ENCODE measurements around the gene CX3CL1.

Gene CX3CL1

DNA sequence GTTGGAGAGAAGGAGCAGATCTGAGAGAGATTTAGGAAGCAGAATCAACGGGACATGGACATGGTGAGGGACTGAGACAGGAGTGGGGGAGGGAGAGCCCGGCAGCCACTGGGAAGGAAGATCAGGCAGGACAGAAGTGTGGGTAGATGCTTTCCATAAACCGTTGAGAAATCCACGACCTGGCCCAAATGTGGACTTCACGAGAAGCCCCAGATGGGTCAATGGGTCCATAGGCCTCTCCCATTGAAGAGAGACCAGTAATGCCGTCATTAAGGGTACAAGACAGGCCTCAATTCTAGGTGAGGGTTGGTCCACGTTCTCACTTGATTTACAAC is 14.2 kb upstream of the CX3CL1 start:
- DNase-seq (ENCODE audit: extremely low read depth, insufficient read length): no peak
- Histone ChIP-seq H3K36me3 (ENCODE audit: control insufficient read depth, insufficient read depth, low read length) (peaks cover 3% of the 10 kb centered on the region), H3K4me3 (replicated peaks; ENCODE audit: low read depth, low read length) (no peak overlapping the region), H3K27me3 (replicated peaks; ENCODE audit: control insufficient read depth, insufficient read depth, low read length) (no peaks in the 10 kb centered on the region)
- TF ChIP-seq, protein P1, sequence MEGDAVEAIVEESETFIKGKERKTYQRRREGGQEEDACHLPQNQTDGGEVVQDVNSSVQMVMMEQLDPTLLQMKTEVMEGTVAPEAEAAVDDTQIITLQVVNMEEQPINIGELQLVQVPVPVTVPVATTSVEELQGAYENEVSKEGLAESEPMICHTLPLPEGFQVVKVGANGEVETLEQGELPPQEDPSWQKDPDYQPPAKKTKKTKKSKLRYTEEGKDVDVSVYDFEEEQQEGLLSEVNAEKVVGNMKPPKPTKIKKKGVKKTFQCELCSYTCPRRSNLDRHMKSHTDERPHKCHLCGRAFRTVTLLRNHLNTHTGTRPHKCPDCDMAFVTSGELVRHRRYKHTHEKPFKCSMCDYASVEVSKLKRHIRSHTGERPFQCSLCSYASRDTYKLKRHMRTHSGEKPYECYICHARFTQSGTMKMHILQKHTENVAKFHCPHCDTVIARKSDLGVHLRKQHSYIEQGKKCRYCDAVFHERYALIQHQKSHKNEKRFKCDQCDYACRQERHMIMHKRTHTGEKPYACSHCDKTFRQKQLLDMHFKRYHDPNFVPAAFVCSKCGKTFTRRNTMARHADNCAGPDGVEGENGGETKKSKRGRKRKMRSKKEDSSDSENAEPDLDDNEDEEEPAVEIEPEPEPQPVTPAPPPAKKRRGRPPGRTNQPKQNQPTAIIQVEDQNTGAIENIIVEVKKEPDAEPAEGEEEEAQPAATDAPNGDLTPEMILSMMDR (IDR thresholded peaks at IDR 0.05; ENCODE audit: insufficient read depth, low read length, poor library complexity, severe bottlenecking): no peak

DNA sequence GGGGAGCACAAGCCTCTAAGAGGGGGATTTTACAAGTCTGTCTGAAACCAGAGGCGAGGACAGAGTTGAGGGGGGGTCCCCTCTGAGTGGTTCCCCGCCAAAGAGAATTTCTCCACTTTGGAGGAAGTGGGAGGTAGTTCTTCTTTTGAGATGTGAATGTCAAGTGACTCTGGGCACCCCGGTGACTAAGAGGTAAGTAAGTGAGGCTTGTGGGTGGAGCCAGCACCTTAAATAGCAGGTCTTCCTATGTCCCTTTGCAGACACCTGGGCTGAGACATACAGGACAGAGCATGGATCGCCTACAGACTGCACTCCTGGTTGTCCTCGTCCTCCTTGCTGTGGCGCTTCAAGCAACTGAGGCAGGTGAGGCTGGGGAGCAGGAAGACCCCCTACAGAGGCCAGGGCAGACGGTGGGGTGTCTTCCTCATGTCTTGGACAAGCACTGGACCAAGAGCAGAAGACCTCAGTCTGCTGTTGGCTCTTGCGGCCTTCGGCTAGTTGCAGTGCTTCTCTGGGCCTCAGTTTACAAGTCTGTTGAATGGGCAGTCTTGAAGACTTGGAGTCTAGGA is 13.7 kb upstream of the CX3CL1 start, which contains the start of gene CCL22:
CCL22 (plus strand) TSS at position 257 of the 569 bp plus-strand sequence; CDS start at position 291, 34 bp downstream.
- Histone ChIP-seq H3K27me3 (replicated peaks; ENCODE audit: control insufficient read depth, insufficient read depth, low read length) (no peaks in the 10 kb centered on the region), H3K4me3 (replicated peaks; ENCODE audit: low read depth, low read length) (peak within 1 kb of the TSS; percentile 69), H3K36me3 (ENCODE audit: control insufficient read depth, insufficient read depth, low read length) (peaks cover 4% of the 10 kb centered on the region)
- TF ChIP-seq, protein P1 (IDR thresholded peaks at IDR 0.05; ENCODE audit: insufficient read depth, low read length, poor library complexity, severe bottlenecking): no peak
- peak; percentile 52 for DNase-seq (ENCODE audit: extremely low read depth, insufficient read length)

DNA sequence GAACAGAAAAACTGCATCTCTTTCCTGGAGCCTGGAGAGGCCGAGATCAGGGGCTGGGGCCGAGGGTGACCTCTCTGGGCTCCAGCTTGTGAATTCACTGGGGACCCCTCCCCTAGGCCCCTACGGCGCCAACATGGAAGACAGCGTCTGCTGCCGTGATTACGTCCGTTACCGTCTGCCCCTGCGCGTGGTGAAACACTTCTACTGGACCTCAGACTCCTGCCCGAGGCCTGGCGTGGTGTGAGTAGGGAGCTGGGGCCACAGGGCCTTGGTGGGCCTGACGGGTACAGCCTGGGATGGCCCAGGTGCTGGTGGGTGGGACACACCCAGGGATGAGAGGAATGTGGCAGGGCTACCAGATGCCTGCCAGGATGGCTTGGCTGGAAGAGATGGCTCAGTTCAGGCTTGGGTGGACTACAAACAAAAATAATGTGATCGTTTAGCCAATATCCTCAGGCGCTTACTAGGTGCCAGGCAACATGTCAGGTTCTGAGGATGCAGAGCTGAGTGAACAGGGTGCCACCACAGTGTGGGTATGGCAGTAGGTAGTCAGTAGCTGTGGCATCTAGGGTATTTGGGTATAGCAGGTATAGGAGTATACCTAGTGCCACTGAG is 11.9 kb upstream of the CX3CL1 start:
- Histone ChIP-seq H3K4me3 (replicated peaks; ENCODE audit: low read depth, low read length) (peak overlapping the region; percentile 69), H3K27me3 (replicated peaks; ENCODE audit: control insufficient read depth, insufficient read depth, low read length) (no peaks in the 10 kb centered on the region), H3K36me3 (ENCODE audit: control insufficient read depth, insufficient read depth, low read length) (peaks cover 5% of the 10 kb centered on the region)
- no peak for DNase-seq (ENCODE audit: extremely low read depth, insufficient read length)
- TF ChIP-seq, protein P1 (IDR thresholded peaks at IDR 0.05; ENCODE audit: insufficient read depth, low read length, poor library complexity, severe bottlenecking): no peak

DNA sequence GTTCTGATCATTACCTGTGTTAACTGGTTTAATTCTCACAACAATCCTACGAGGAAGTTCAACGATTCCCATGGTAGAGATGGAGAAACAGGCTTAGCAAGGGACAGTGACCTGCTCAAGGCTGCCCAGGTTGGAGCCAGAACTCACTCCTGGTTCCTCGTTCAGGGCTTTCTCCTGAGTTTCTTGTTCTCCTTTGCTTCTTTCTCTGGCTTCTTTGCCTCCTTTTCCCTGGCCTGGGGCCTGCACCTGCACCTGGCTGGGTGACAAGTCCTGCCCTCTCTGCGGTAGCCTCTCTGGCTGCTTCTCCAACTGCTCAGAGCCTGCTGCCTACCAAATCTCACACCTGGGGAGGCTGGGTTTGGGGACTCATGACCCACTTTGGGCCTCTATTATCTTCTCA is 10.9 kb upstream of the CX3CL1 start:
- H3K36me3 ChIP-seq (ENCODE audit: control insufficient read depth, insufficient read depth, low read length): peaks cover 5% of the 10 kb centered on the region
- no peaks in the 10 kb centered on the region for H3K27me3 ChIP-seq (replicated peaks; ENCODE audit: control insufficient read depth, insufficient read depth, low read length)
- TF ChIP-seq, protein P1 (IDR thresholded peaks at IDR 0.05; ENCODE audit: insufficient read depth, low read length, poor library complexity, severe bottlenecking): no peak
- no peak for DNase-seq (ENCODE audit: extremely low read depth, insufficient read length)
- peak overlapping the region; percentile 37 for H3K4me3 ChIP-seq (replicated peaks; ENCODE audit: low read depth, low read length)

DNA sequence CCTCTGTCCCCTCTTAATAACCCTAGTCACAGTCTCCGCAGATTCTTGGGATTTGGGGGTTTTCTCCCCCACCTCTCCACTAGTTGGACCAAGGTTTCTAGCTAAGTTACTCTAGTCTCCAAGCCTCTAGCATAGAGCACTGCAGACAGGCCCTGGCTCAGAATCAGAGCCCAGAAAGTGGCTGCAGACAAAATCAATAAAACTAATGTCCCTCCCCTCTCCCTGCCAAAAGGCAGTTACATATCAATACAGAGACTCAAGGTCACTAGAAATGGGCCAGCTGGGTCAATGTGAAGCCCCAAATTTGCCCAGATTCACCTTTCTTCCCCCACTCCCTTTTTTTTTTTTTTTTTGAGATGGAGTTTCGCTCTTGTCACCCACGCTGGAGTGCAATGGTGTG is 8.1 kb upstream of the CX3CL1 start:
- peaks cover 5% of the 10 kb centered on the region for H3K36me3 ChIP-seq (ENCODE audit: control insufficient read depth, insufficient read depth, low read length)
- DNase-seq (ENCODE audit: extremely low read depth, insufficient read length): no peak
- no peak overlapping the region for H3K4me3 ChIP-seq (replicated peaks; ENCODE audit: low read depth, low read length)
- TF ChIP-seq, protein P1 (IDR thresholded peaks at IDR 0.05; ENCODE audit: insufficient read depth, low read length, poor library complexity, severe bottlenecking): no peak
- no peaks in the 10 kb centered on the region for H3K27me3 ChIP-seq (replicated peaks; ENCODE audit: control insufficient read depth, insufficient read depth, low read length)

All from GM06990 (cell line).